Heart left ventricle (tissue), 16 donors: ENCODE data around the gene GAL3ST2. TPM values are rescaled to one million over a fixed set of nuclear protein-coding genes. Genes with fewer than 3 reads are reported as not detected.

Experiments used
- ATAC-seq, 4 donors: fragments of 200-7000 bp; cut with Tn5 transposase; one replicate each; pipeline ENCODE4 v1.9.1; 2020 to 2022; ENCODE audit warnings: moderate library complexity in 4 of 4, mild to moderate bottlenecking in 3 of 4, moderate number of reproducible peaks in 1 of 4
- DNase-seq, 5 donors: peaks; one replicate each; pipeline ENCODE4 v3.0.0-alpha.2; 2020
- H3K27ac ChIP-seq, 12 donors: fragments of 200-600 bp; sonication (generic) in 4 of 12; one replicate each; pipeline versions ENCODE4 v1.5.0 to v1.8.0; 2016 to 2022; ENCODE audit warnings: mild to moderate bottlenecking in 2 of 12
- H3K27me3 ChIP-seq, 9 donors: fragments of 200-600 bp; sonication (generic) in 2 of 9; one replicate each; pipeline versions ENCODE4 v1.5.1 to v1.8.0; 2016 to 2022; ENCODE audit warnings: mild to moderate bottlenecking in 3 of 9
- H3K36me3 ChIP-seq, 9 donors: fragments of 200-600 bp; sonication (generic) in 2 of 9; one replicate each; pipeline versions ENCODE4 v1.5.0 to v1.8.0; 2018 to 2022; ENCODE audit warnings: mild to moderate bottlenecking in 2 of 9
- H3K4me1 ChIP-seq, 12 donors: fragments of 200-600 bp; sonication (generic) in 4 of 12; one replicate each; pipeline versions ENCODE4 v1.5.0 to v1.8.0; 2016 to 2022; ENCODE audit warnings: mild to moderate bottlenecking in 3 of 12
- H3K4me3 ChIP-seq, 12 donors: fragments of 200-600 bp; sonication (generic) in 4 of 12; one replicate each; pipeline versions ENCODE4 v1.5.0 to v1.8.0; 2017 to 2022; ENCODE audit warnings: mild to moderate bottlenecking in 9 of 12, moderate library complexity in 4 of 12
- H3K9me3 ChIP-seq, 12 donors: fragments of 200-600 bp; sonication (generic) in 4 of 12; one replicate each; pipeline versions ENCODE4 v1.5.0 to v1.8.0; 2016 to 2022; ENCODE audit warnings: mild to moderate bottlenecking in 1 of 12
- CTCF ChIP-seq, 12 donors: fragments of 200-600 bp; sonication (generic) in 4 of 12; IDR thresholded peaks; one replicate each; pipeline versions ENCODE4 v1.5.0 to v1.8.0; 2018 to 2022; ENCODE audit warnings: antibody characterized with exemption in 12 of 12, mild to moderate bottlenecking in 5 of 12
- POLR2A ChIP-seq, 2 donors: fragments of 450-650 bp; IDR thresholded peaks; one replicate each; pipeline ENCODE4 v1.6.1; 2017; ENCODE audit warnings: antibody characterized with exemption in 2 of 2, mild to moderate bottlenecking in 2 of 2, moderate library complexity in 2 of 2
- WGBS, 4 donors: extraction: QIAGEN DNeasy Blood & Tissue Kit in 2 of 4; methylation state at CpG; one replicate each; pipeline versions ENCODE4 v1.1.5 to v1.1.7; 2013 to 2018; 5-methylcytosine and 5-hydroxymethylcytosine counted together
- intact Hi-C, 10 donors: fragments of 100-400 bp; cut with DNase I; formaldehyde crosslinking; loops; one replicate each; pipeline versions ENCODE4 v1.11.1 to v1.14.2; 2022
- polyA plus RNA-seq, 2 donors: library from polyadenylated mRNA; stranded (reverse); fragments of 200-250 nt; gene quantifications; one replicate each; pipeline ENCODE4 v1.2.3, GENCODE V29; 2013
- total RNA-seq, 9 donors: library from RNA; depleted of rRNA in 2 of 9; stranded (reverse); fragments of >200 nt in 2 of 9; fragmentation: NEBNext Ultra II Directional in 3 of 9; extraction: Animal tissue kit (Norgen Biotek cat#: 25700) in 3 of 9; gene quantifications; one replicate each; pipeline versions ENCODE4 v1.1.0 to v1.2.4, GENCODE V29; 2016 to 2023
- donor health status: ischemic (EF 13 %, LVEDD 7.1; RV severe dilation, severe dysfunction).
- donor health status: healthy with polysubstance abuse.
- donor health status: DM: no; HTN: yes; CAD: no.
- donor health status: DM: no; HTN: no; CAD: no.
- donor health status: ischemic (EF 25% LVEDD 6.9; RV normal size, moderate dysfunction).
- donor health status: ischemic (EF 25% LVEDD 5.7; RV mildly dilated, moderate dysfunction).
- donor health status: healthy.
- donor health status: DM: yes; HTN: yes; CAD: no.
- donor health status: ischemic (EF 35%, LVEDD 5.7; RV mildly dilated, moderate dysfunction).
- donor health status: nonischemic (EF 11% LVEDD 7.7; RV severe dilation, severe dysfunction).
- donor health status: DM: yes; HTN: yes; CAD: no.
- donor health status: PGD.
- donor health status: ischemic (EF 29% LVEDD 5.4; RV normal size, mild dysfunction).
- donor health status: nonischemic (EF 23%, LVEDD 6.1; RV moderate dilation, normal function).

Gene GAL3ST2
- total and polyA plus RNA-seq, 11 donors, result 0.21 to 1.7 TPM; not detected in 9

- Histone ChIP-seq H3K27ac (no peak overlapping the region), H3K4me1 (peaks cover 4 to 22% (median 13%) of the 10 kb centered on the region in 12 donors), H3K27me3 (no peaks in the 10 kb centered on the region), H3K36me3 (no peaks in the 10 kb centered on the region), H3K4me3 (no peak overlapping the region), H3K9me3 (no peaks in the 10 kb centered on the region)
- intact Hi-C loops, result no loop called here
- no peak for ATAC-seq
- WGBS, 4 donors, result 94 to 96% (median 94%) methylated on average over 8 to 27 of the region's 27 CpGs
- TF ChIP-seq POLR2A (IDR thresholded peaks at IDR 0.05) (no peak), CTCF (IDR thresholded peaks at IDR 0.05) (no peak)
- peak in 2 of 5 donors; percentile 21 to 60 for DNase-seq
Measured at GRCh38 chr2:241850544-241851324, 74.1 kb downstream of the GAL3ST2 start.

GRCh38 chr2:241851325-241852115 is 74.9 kb downstream of the GAL3ST2 start:
- WGBS, 4 donors, result 91 to 95% (median 93%) methylated on average over 14 to 26 of the region's 26 CpGs
- peaks cover 0 to 22% (median 13%) of the 10 kb centered on the region in 12 donors for H3K4me1 ChIP-seq
- DNase-seq (peak in 2 of 5 donors; percentile 12 to 33), ATAC-seq (no peak)
- H3K4me3 ChIP-seq, result no peak overlapping the region
- intact Hi-C loops, result no loop called here
- no peaks in the 10 kb centered on the region for H3K27me3 ChIP-seq
- H3K36me3 ChIP-seq, result no peaks in the 10 kb centered on the region
- TF ChIP-seq POLR2A (IDR thresholded peaks at IDR 0.05), result no peak
- no peak for TF ChIP-seq CTCF (IDR thresholded peaks at IDR 0.05)
- no peak overlapping the region for H3K27ac ChIP-seq
- no peaks in the 10 kb centered on the region for H3K9me3 ChIP-seq

- peak in 2 of 5 donors; percentile 20 to 63 for DNase-seq
- Histone ChIP-seq H3K27me3 (no peaks in the 10 kb centered on the region), H3K4me1 (peaks cover 0 to 22% (median 13%) of the 10 kb centered on the region in 12 donors), H3K9me3 (no peaks in the 10 kb centered on the region), H3K36me3 (no peaks in the 10 kb centered on the region), H3K27ac (no peak overlapping the region), H3K4me3 (no peak overlapping the region)
- intact Hi-C loops, result no loop called here
- 92 to 96% (median 94%) methylated on average over 32 to 39 of the region's 39 CpGs for WGBS, 4 donors
- ATAC-seq, result no peak
- no peak for TF ChIP-seq CTCF (IDR thresholded peaks at IDR 0.05)
- no peak for TF ChIP-seq POLR2A (IDR thresholded peaks at IDR 0.05)
Measured at GRCh38 chr2:241852116-241852980, 75.7 kb downstream of the GAL3ST2 start.
